Activated T-cell treated with anti-CD3 and anti-CD28 coated beads for 24 hours (primary cell): ENCODE results near the gene KATNIP.

Experiments used
- DNase-seq: peaks from one replicate; pipeline ENCODE4 v3.0.0-alpha.2; 2020; ENCODE audit warnings: low read depth

KATNIP gene

DNA sequence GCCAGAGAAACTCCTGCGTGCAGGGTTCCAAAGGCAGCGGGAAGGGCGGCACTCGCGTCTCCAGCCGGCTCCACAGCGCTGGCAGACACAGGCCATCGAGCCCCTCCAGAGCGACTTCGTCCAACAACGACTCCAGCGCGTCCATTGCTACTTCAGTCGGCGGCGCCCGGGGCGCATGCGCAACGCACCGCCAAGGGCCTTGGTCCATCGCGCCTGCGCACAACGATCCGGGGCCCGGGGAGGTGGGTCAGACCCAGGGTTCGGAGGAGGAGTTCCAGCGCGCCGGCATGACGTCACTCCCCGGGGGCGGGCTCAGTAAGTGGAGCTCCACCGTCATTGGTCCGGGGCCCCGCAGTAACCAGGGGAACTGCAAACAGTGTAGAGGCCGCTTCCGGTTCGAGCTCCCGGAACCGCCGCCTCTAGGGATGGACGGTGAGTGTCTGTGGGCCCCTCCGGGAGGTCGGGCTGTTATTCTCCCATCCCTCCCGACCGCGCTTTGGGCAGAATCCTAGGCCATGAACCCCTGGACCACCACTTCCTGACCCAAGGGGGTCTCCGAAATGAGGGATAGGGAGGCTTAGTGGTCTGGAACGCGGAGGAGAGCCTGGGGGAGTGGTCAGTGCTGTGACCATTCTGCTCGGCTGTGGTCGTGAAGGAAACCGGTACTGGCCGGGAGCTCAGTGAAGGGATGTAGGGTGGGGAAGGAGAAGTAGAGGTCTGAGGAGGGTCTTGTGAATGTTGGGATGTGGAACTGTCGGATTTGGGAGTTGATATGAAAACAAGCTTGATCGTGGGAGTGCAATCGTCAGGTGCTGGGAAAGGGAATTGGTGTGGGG lies at the start of gene KATNIP, which contains the start of gene GTF3C1:
KATNIP (plus strand) TSS at position 399 of the 836 bp plus-strand sequence; CDS start at position 426, 27 bp downstream.
GTF3C1 (minus strand) TSS at position 168 of the 836 bp plus-strand sequence; CDS start at position 145, 23 bp downstream.
- peak; percentile 100 for DNase-seq

DNA sequence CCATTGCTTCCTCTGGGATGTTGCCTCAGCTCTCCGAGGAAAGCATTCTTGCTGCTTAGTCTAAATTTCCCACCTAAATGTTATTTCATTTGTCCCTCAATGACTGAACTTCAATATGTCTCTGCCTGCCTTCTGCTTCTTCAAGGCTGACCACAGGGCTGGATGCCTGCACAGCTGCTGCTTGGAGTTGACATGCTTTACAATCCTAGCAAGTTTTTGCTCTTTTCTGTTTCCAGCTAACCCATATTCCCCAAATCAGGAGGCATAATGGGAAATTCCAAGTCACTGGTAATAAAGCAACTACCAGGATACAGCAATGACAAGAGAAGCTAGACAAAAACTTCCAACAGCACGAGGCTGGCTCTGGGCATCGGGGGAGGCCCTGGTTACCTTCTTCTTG lies 49.1 kb upstream of the KATNIP start:
- no peak for DNase-seq

DNA sequence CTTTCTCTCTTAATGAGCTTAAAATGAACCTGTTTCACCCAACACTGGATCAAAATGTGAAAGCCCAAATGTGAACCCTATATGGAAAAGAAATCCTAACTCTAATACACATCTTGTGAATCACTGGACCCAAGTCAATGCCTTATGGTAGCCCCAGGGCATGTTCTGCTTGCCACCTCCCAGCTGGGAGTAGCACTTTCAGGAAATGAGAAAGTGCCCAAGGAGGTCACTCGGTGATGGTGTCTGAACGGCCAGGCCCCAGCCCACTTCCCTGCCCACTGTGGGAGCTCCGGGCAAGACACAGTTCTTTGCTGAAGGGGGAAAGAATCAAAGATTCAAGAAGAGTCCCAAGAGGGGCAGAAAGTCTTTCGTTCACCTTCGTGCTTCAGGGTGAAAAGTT lies 46.3 kb upstream of the KATNIP start:
- no peak for DNase-seq

DNA sequence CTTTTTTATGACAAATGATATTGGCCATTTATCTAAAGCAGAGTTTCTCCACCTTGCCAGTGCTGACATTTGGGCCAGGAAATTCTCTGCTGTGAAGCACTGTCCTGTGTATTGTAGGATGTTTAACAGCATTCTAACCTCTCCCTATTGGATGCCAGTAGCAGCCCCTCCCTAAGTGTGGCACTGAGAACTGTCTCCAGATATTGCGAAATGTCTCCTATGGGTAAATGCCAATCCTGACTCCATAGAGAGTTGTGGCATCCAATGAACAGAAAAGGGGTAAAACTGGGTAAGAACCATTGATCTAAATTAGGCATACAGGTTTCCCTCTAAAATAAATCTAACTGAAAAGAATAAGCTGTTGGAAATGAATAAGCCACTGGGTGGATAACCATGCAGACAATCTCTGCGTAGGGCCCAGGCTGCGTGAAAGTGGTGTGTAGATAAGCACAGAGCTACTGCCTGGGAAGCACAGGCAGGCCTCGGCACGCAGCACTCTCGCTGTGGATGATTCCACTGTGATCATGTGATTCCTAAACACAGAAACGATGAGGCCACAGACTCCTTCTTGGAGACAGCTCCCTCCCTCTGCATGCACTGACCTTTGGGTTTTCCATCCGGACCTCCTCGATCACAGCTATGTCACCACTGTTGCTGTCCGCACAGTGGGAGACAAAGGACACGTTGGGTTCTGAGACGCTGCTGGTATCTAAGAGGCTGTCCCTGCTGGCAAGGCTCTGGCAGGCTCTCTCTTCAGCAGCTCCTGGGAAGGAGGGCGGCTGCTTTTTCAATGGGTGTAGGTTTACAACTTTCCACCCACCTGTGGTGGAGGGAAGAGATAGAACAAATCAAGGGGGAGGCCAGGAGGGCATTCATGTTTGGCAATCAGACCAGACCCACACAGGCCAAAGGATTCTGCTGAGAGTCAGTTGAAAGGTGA lies 44.4 kb upstream of the KATNIP start:
- no peak for DNase-seq

DNA sequence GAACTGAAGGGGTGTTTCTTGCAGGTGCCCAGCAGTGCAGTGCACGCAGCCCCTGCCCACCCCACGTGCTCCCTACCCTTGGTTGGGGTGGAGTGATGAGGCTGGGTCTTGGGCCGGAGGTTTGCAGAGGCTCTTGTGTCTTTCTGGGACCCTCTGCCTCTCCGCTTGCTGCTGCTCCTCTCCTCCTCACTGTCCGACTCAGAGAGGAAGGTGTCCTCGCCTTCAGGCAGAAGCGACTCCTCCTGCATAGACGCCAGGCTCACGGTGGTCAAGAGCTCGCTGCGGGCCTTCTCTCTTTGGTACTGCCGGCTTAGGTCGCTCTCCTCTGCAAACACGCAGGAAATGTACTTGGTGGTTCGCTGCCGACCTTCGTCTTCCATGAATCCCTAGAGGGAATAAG lies 43.2 kb upstream of the KATNIP start:
- no peak for DNase-seq

DNA sequence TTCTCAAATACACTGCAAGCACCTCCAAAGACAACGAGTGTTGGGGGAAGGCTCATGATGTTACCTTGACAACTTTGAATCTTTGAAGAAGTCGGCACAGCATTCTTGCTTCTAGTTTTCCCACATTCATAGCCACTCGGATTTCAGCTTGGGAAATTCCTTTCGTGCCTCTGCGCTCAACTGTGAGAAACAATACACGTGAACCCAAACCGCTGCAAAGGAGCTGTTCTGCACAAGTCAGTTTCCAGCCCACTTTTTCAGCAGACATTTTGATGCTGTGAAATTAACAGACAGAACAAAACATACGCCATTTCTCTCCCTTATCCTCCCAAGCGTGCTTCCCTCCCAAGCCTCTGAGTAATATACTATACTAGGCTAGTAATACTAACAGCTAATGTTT lies 41.5 kb upstream of the KATNIP start:
- DNase-seq = no peak

DNA sequence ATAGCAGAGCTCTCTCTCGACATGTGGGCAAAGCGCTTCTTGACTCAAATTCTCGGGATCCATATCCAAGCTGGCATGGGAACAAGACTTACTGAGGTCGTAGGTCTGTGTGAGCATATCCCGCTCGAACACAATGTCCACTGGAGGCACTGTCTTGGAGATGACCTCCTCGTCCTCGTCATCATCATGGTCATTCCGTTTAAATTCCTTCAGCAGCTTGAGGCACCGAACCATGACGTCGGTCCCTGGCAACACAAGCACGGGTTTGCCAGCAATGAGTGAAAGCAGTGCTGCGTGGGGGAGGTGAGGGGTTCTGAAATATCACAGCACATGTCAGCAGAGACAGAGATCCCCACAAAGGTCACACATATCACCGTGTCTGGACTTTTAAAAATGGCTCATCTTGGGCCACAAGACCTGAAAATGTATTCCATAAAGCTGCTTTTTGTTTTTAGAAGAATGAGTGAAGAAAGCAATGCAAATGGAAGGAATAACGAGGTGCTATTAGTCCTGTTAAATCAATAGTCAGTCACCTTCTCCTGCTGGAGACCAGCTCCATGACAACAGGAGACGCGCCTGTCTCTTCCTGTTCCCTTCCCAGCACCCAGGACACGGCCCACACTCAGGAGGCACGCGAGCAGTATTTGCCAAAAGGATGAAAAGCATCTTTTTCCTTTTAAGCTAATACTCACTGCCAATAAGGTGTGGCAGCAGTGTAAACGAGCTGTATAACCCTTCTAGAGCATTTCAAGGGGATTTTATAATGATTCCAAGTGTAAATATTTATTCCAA lies 38.1 kb upstream of the KATNIP start:
- DNase-seq = no peak

DNA sequence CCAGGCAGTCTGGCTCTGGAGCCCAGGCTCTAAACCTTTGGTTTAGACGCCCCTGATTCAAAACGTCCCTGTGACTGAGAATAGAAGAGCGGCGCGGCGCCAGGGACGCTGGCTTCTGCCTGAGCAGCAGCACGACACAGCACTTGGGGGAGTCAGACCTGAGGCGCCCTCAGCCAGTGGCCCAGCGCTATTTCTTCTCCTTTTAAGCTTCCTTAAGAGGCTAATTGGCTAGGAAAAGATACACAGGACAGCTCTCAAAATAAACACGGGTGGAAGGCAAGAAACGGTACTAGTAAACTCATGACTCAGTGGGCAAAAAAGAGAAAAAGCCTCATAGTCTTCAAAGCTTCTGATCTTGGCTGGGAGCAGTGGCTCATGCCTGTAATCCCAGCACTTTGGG lies 35.1 kb upstream of the KATNIP start:
- no peak for DNase-seq

DNA sequence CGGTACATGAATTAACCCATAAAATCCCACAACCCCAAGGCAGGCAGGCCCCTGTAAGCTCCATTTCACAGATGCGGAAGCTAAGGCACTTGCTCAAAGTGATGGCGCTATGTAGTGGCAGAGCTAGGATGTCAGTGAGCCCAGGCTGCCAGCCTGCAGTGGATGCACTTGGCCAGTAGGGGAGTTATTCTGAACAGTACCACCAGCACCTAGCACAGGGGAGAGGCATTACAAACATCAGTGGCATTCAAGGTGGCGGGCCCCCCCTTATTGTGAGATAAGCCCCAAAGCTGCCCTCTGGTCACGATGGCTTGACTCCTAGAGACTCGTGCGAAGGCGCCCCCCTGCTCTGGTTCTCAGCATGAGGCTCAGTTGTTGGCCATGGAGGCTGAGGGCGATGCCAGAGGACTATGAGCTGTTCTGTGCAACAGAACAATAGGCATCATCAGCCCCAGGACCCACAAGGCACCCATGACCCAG lies 34.0 kb upstream of the KATNIP start:
- peak; percentile 5 for DNase-seq

DNA sequence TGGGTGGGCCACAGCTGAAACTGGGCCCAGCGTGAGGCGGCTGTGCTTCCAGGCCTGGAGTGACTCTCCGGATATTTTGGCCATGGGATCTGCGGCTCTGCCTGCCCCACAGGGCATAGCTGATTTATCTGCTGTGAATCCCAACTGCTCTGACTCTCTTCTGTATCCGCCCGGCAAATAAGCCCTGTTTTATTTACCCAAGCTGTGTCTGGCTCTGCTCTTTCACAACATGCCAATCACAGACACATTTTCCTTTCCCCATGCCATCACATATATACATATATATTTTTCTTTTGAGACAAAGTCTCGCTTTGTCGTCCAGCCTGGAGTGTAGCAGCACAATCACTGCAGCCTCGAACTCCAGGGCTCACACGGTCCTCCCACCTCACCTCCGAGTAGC lies 33.6 kb upstream of the KATNIP start:
- DNase-seq = no peak

DNA sequence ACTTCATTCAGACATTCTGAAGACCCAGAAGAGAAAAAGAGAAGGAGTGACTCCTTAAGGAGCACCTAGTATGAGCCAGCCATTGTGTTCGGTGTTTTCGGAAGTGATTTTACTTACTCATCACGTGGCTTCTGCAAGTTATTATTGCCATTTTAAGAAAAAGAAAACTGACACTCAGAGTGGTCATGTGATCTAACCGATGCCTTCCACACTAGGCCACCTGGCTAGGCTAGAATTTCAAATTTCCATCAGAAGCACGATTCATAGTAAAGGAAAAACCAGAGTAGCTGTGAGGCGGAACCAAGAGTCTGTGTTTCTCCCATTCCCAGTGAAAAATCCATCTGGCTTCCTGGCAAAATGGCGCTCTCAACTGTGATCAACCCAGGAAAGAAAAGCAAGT lies 32.3 kb upstream of the KATNIP start:
- DNase-seq = no peak

DNA sequence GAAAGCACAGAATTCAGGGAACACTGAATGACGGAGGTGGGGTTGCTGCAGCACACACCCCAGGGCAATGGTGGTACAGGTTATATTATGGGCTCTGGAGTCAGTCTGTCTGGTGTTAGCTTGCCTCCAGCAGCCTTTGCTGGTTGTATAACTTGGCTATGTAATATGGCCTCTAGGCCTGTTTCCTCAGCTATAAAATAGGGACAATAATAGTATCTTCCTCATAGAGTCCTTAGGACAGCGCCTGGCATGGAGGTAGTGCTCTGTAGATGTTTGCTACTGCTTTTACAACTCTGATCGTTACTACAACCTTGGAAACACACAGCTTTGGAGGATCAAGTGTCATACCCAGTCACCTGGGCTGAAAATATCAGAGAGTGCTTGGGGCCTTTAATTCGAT lies 31.7 kb upstream of the KATNIP start:
- DNase-seq = no peak

DNA sequence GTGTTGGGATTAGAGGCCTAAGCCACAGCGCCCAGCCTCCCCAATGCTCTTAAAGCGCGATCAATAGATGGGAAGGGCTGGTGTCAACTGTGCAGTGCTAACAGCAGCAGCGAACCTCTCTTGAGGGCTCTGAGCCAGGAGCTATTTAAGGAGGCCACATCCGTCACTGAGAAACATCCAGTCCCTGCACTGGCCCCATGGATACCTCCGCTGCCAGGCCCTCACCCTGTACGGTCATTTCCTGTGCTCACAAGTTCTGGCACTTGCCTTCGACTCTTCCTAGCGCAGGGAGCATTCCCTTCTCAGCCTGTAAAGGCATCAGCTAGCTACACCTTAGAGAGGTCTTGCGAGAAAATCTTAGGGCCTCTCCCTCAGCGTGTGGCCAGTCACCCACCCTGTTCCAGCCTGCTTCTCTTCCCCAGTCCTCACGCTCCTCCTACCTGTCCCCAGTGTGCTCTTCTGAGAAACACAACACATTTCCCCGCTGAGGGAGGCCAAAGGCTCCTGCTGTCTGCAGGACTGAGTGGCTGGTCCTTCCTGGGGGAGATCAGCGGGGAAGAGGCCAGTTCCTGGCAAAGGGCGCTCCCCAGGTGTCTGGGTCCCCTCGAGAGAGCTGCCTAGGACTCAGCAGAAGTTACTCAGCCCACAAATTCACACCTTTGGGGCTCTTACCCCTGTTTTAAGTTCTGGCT lies 28.8 kb upstream of the KATNIP start:
- DNase-seq = no peak

DNA sequence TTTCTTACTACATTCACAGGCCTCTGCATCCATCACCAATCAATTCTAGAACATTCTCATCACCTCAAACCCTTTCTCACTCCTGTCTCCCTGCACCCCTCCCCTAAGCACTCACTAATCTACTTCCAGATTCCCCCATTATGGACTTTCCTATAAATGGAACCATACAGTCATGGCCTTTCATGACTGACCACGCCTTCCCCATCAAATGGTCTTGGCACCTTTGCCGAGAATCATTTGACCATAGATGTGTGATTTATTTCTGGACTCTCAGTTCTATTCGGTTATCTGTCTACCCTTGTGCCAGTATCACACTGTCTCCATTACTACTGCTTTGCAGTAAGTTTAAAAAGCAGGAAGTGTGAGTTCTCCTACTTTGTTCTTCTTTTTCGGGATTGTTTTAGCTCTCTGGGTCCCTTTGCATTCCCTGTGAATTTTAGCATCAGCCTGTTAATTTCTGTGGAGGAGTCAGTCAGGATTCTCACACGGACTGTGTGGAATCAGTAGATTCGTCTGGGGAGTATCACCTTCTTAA lies 27.7 kb upstream of the KATNIP start:
- DNase-seq = no peak

DNA sequence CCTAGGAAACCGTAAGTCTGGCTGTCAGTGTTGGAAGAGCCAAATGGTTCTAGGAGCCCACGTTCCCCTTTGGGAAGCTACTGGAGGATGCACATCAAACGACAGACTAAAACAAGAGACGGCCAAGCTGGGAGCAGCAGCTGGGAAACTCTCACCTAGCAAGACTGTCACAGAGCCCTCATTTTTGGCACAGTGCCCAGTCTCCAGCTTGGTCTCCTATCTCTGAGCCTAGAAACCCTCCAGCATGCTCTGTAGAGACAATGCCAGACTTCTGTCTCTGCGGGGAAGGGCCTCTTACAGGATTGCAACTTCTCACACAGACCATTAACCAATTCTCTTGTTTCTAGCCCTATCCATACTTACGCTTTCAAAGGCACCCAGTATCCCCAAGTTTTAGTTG lies 23.8 kb upstream of the KATNIP start:
- DNase-seq = no peak

DNA sequence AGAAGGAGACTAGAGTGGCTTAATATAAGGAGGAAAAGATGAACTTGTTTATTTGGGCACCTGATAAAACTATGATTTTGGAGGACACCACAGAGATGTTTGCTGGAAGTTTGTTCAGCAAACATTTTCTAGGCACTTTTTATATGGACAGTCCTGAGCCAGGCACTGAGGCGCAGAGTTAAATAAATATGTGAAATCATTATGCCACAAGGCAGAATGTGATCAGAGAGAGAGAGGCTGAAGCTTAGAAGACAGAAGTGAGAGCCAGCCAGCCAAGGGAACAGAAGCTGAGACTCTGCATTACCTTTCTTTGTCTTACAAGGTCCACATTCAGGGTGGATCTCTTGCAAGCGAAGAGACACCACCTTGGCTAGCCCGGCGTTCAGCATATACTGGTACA lies 21.6 kb upstream of the KATNIP start:
- no peak for DNase-seq

DNA sequence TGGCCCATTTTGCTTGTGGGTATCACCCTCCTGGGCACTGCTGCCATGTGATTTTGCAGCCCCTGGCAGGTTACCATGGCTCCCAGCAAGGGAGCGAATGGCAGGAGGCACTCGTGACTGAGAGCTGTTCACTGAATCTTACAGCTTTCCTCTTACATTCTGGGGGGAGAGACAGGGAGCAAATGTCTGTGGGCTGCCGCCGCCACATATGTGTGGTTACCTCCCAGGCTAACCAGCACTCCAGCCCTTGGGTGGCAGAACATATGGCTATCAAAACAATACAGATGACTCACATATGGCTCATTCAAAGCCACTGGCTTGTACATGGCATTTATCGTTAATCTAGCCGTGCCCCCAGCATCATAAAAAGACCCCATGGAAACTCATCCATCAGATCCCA lies 20.0 kb upstream of the KATNIP start:
- no peak for DNase-seq

DNA sequence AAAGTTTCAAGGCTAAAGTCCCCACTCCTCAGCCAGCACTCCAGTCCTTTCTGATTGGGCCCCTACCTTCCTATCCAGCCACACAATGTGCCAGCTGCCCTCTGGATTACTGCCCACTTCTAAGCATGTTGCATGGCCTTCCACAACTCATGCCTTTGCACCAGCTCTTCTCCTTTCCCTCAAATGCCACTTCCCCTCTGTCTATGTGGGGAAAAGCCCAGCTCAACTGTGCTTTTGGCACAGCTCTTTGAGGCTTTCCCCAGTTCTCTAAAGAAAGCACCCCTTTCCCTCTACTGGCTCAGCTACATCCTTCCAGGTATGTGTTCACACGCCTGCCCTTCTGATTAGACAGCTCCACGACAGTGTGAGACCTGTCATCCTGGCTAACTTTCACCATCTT lies 18.8 kb upstream of the KATNIP start:
- no peak for DNase-seq

DNA sequence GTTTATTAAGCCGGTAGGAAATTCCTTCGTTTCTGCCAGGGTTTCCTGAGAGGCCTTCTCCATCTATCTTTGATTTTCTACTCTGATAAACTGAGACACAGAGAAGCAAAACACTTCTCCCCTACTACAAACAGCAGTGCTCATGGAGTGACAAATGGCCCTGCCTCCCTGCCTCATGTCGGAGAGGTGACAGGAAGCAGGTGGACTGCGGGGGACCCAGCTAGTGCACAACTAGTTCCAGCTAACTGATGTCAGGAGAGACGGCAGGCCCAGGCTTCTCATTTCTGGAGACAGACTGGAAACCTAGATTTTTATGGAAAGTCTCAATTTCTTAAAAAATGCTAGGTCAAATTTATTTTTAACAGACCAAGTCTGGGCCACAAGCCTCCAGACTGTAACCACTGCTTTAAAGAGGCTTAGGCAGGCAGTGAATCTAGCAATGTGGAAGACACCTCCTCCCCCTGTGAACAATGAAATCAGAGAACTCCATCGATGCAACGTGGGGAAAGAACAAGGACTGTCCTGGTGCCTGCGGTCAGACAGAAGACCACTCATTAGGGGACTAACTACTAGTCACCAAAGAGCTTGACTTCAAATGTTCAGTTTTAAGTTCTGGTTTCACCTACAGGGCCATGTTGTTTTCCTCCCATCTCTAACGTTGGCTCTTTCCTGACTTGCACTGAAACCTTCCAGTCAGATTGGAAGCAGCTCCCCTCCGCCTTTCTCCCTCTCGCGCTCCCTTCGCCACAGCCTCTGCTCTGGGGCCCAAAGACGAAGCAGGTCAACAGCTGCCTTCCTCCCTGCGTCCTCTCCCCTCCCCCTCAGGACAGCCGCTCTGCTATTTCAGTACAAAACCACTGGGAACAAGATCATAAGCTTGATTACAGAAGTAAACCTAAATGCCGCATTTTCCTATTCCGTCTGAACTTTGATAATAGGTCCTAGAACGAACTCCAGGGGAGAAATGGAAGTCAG lies 17.8 kb upstream of the KATNIP start:
- no peak for DNase-seq

DNA sequence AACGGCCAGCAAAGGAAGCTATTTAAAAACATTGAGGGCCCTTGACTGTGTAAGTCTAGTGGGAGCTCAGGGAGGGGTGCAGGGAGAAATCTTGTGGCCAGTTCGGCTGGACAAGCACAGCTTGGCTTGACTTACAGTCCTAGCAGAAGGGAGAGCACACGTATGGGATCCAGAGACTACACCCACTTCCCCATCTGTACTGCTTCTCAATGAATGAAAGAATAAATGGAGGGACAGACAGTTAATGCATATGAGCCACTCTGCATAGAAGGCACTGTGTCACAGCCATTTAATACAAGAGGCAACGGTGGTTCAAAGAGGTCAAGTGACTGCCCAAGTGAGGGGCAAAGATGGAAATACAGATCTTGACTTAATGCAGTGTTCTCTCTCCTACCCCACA lies 15.7 kb upstream of the KATNIP start:
- no peak for DNase-seq
